H9 (cell line): ENCODE measurements around the gene SLC25A12. TPM values are rescaled to one million over a fixed set of nuclear protein-coding genes. Genes with fewer than 3 reads are reported as not detected.
A peak's percentile ranks its signal among the peaks of the same experiment; 100 is the strongest.

Experiments
- DNase-seq: peaks from one replicate; pipeline ENCODE4 v3.0.0-alpha.2; 2017
- H2AFZ ChIP-seq: one replicate; pipeline ENCODE4 v1.6.1; 2013; ENCODE audit warnings: mild to moderate bottlenecking, low read length, control low read depth, moderate library complexity
- H2AK5ac ChIP-seq: 2 replicates; pipeline ENCODE4 v1.6.1; 2013; ENCODE audit warnings: low read length, control low read depth, mixed read lengths; ENCODE audit not compliant: insufficient read length
- H2BK120ac ChIP-seq: one replicate; pipeline ENCODE4 v1.6.1; 2013; ENCODE audit warnings: low read depth, mild to moderate bottlenecking, low read length, control low read depth, inconsistent platforms; ENCODE audit not compliant: poor library complexity, severe bottlenecking
- H2BK12ac ChIP-seq: 2 replicates; pipeline ENCODE4 v1.6.1; 2013; ENCODE audit warnings: low read length, control low read depth, mixed read lengths, low read depth; ENCODE audit not compliant: insufficient read length
- H2BK15ac ChIP-seq: 2 replicates; pipeline ENCODE4 v1.6.1; 2013; ENCODE audit warnings: low read depth, low read length, control low read depth
- H2BK20ac ChIP-seq: one replicate; pipeline ENCODE4 v1.6.1; 2013; ENCODE audit warnings: low read depth, mild to moderate bottlenecking, low read length, control low read depth, inconsistent platforms; ENCODE audit not compliant: poor library complexity, severe bottlenecking
- H2BK5ac ChIP-seq: 2 replicates; pipeline ENCODE4 v1.6.1; 2013; ENCODE audit warnings: low read length, control low read depth, mixed read lengths; ENCODE audit not compliant: insufficient read length
- H3K14ac ChIP-seq: 2 replicates; pipeline ENCODE4 v1.6.1; 2013; ENCODE audit warnings: low read length, control low read depth; ENCODE audit not compliant: insufficient read depth
- H3K18ac ChIP-seq: 2 replicates; pipeline ENCODE4 v1.6.1; 2013; ENCODE audit warnings: low read depth, mild to moderate bottlenecking, mixed read lengths, low read length, control low read depth; ENCODE audit not compliant: insufficient read length
- H3K23ac ChIP-seq: 2 replicates; pipeline ENCODE4 v1.6.1; 2013; ENCODE audit warnings: low read length, control low read depth, mixed read lengths, low read depth; ENCODE audit not compliant: insufficient read length
- H3K23me2 ChIP-seq: 2 replicates; pipeline ENCODE4 v1.6.1; 2013; ENCODE audit warnings: low read depth, mild to moderate bottlenecking, mixed read lengths, low read length, control low read depth; ENCODE audit not compliant: insufficient read length, poor library complexity, severe bottlenecking
- H3K27ac ChIP-seq: 2 replicates; pipeline ENCODE4 v1.5.1; 2013; ENCODE audit warnings: low read length, control low read depth, mixed read lengths, low read depth; ENCODE audit not compliant: insufficient read length
- H3K27me3 ChIP-seq: 2 replicates; pipeline ENCODE4 v1.6.1; 2013; ENCODE audit warnings: low read length, control low read depth, inconsistent platforms; ENCODE audit not compliant: insufficient read depth
- H3K4ac ChIP-seq: 2 replicates; pipeline ENCODE4 v1.6.1; 2013; ENCODE audit warnings: low read depth, mild to moderate bottlenecking, control low read depth, inconsistent platforms, low read length, moderate library complexity
- H3K4me1 ChIP-seq: 2 replicates; pipeline ENCODE4 v1.6.1; 2013; ENCODE audit warnings: low read length, control low read depth, inconsistent platforms; ENCODE audit not compliant: insufficient read depth
- H3K4me2 ChIP-seq: 2 replicates; pipeline ENCODE4 v1.6.1; 2013; ENCODE audit warnings: low read length, control low read depth, mixed read lengths; ENCODE audit not compliant: insufficient read length, insufficient read depth
- H3K56ac ChIP-seq: 2 replicates; pipeline ENCODE4 v1.6.1; 2013; ENCODE audit warnings: low read depth, mild to moderate bottlenecking, mixed read lengths, low read length, control low read depth; ENCODE audit not compliant: insufficient read length
- H3K79me1 ChIP-seq: 2 replicates; pipeline ENCODE4 v1.6.1; 2013; ENCODE audit warnings: low read depth, mild to moderate bottlenecking, moderate library complexity, low read length, control low read depth, inconsistent platforms; ENCODE audit not compliant: insufficient read depth, poor library complexity, severe bottlenecking
- H3K79me2 ChIP-seq: 2 replicates; pipeline ENCODE4 v1.6.1; 2013; ENCODE audit warnings: low read length, control low read depth, inconsistent platforms; ENCODE audit not compliant: insufficient read depth
- H3K9ac ChIP-seq: 2 replicates; pipeline ENCODE4 v1.6.1; 2013; ENCODE audit warnings: low read length, control low read depth, mixed read lengths; ENCODE audit not compliant: insufficient read length; ENCODE audit errors: extremely low read depth
- H3K9me3 ChIP-seq: one replicate; pipeline ENCODE4 v1.6.1; 2013; ENCODE audit warnings: low read depth, low read length, inconsistent platforms; ENCODE audit not compliant: control insufficient read depth
- H3T11ph ChIP-seq: one replicate; pipeline ENCODE4 v1.6.1; 2013; ENCODE audit warnings: mild to moderate bottlenecking, low read length, control low read depth, inconsistent platforms
- H4K20me1 ChIP-seq: one replicate; pipeline ENCODE4 v1.6.1; 2013; ENCODE audit not compliant: control insufficient read depth, insufficient read length, insufficient read depth
- H4K5ac ChIP-seq: 2 replicates; pipeline ENCODE4 v1.6.1; 2013; ENCODE audit warnings: low read depth, mild to moderate bottlenecking, mixed read lengths, low read length, control low read depth; ENCODE audit not compliant: insufficient read length
- H4K8ac ChIP-seq: replicated peaks from 2 replicates; pipeline ENCODE4 v1.6.1; 2013; ENCODE audit warnings: low read length, control low read depth, mixed read lengths, low read depth; ENCODE audit not compliant: insufficient read length
- H4K91ac ChIP-seq: 2 replicates; pipeline ENCODE4 v1.6.1; 2013; ENCODE audit warnings: low read depth, mild to moderate bottlenecking, moderate library complexity, mixed read lengths, low read length, control low read depth; ENCODE audit not compliant: insufficient read length
- H3K27ac Mint-ChIP-seq, 3 experiments: 2 replicates in 2 of 3; 3 replicates in 1 of 3; pipeline ENCODE4 v1.8.0; 2020 to 2021; ENCODE audit warnings: mixed read lengths in 3 of 3, mild to moderate bottlenecking in 1 of 3, moderate library complexity in 1 of 3
- H3K27me3 Mint-ChIP-seq: 2 replicates; pipeline ENCODE4 v1.8.0; 2021; ENCODE audit warnings: low read depth, mild to moderate bottlenecking, moderate library complexity, mixed read lengths
- H3K36me3 Mint-ChIP-seq, 3 experiments: 2 replicates in 2 of 3; 3 replicates in 1 of 3; pipeline ENCODE4 v1.8.0; 2020 to 2021; ENCODE audit warnings: low read depth in 3 of 3, mixed read lengths in 3 of 3; ENCODE audit not compliant: insufficient read depth in 1 of 3
- H3K4me1 Mint-ChIP-seq, 2 experiments: 2 replicates each; pipeline ENCODE4 v1.8.0; 2020; ENCODE audit warnings: mixed read lengths in 2 of 2
- H3K4me3 Mint-ChIP-seq, 2 experiments: 2 replicates in 1 of 2; 3 replicates in 1 of 2; pipeline ENCODE4 v1.8.0; 2020 to 2021; ENCODE audit warnings: mild to moderate bottlenecking in 2 of 2, mixed read lengths in 2 of 2, moderate library complexity in 1 of 2
- H3K9me3 Mint-ChIP-seq, 2 experiments: 2 replicates in 1 of 2; 3 replicates in 1 of 2; pipeline ENCODE4 v1.8.0; 2020; ENCODE audit warnings: mild to moderate bottlenecking in 2 of 2, mixed read lengths in 2 of 2, moderate library complexity in 1 of 2
- WGBS: extraction: QIAGEN DNeasy Blood & Tissue Kit; methylation state at CpG from one replicate; pipeline ENCODE4 v1.1.7; 2013; ENCODE audit warnings: missing lambda C conversion rate, low lambda C conversion rate, mixed read lengths; ENCODE audit not compliant: insufficient read length; ENCODE audit errors: extremely low coverage; 5-methylcytosine and 5-hydroxymethylcytosine counted together
- total RNA-seq: library from RNA; stranded (reverse); gene quantifications from 2 replicates; pipeline ENCODE4 v1.2.1, GENCODE V29; 2021
- TF ChIP-seq, protein P1 (sequence below): fragments of 200-600 bp; sonication (generic); conservative IDR thresholded peaks from 3 replicates; pipeline ENCODE4 v1.8.0; 2021; ENCODE audit warnings: antibody characterized with exemption, mild to moderate bottlenecking

Gene SLC25A12
- total RNA-seq, 1 experiment from 2014 or later = 10.1 TPM

- no peak overlapping the region for H2AFZ ChIP-seq
- TF ChIP-seq, protein P1, sequence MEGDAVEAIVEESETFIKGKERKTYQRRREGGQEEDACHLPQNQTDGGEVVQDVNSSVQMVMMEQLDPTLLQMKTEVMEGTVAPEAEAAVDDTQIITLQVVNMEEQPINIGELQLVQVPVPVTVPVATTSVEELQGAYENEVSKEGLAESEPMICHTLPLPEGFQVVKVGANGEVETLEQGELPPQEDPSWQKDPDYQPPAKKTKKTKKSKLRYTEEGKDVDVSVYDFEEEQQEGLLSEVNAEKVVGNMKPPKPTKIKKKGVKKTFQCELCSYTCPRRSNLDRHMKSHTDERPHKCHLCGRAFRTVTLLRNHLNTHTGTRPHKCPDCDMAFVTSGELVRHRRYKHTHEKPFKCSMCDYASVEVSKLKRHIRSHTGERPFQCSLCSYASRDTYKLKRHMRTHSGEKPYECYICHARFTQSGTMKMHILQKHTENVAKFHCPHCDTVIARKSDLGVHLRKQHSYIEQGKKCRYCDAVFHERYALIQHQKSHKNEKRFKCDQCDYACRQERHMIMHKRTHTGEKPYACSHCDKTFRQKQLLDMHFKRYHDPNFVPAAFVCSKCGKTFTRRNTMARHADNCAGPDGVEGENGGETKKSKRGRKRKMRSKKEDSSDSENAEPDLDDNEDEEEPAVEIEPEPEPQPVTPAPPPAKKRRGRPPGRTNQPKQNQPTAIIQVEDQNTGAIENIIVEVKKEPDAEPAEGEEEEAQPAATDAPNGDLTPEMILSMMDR = no peak
- H3K9me3 ChIP-seq = no peaks in the 10 kb centered on the region
Measured at GRCh38 chr2:171793691-171794678, 100.1 kb downstream of the SLC25A12 start.

More at GRCh38 chr2:171793691-171794678, 100.1 kb downstream of the SLC25A12 start:
- H3K4me2 ChIP-seq = no peak overlapping the region
- WGBS = no CpG with 5 or more reads among the region's 6 CpGs
- H3K14ac ChIP-seq = no peak overlapping the region
- H2BK12ac ChIP-seq = no peak overlapping the region
- no peak overlapping the region for H2AK5ac ChIP-seq
- no peaks in the 10 kb centered on the region for H3K79me1 ChIP-seq
- no peak overlapping the region for H2BK20ac ChIP-seq
- H2BK5ac ChIP-seq = no peak overlapping the region
- no peak for DNase-seq
- H3K18ac ChIP-seq = no peak overlapping the region
- H4K5ac ChIP-seq = no peak overlapping the region
- no peaks in the 10 kb centered on the region for H3K27me3 Mint-ChIP-seq
- no peak overlapping the region for H3K56ac ChIP-seq
- no peaks in the 10 kb centered on the region for H3K27me3 ChIP-seq
- H3K27ac Mint-ChIP-seq = peak overlapping the region in 2 of 3 experiments; percentile 5 to 6; a peak in 3 of 7 replicates
- H3K4me1 ChIP-seq = peaks cover 4% of the 10 kb centered on the region; the same call in 1 of the 2 replicates
- H3K4ac ChIP-seq = no peak overlapping the region
- no peak overlapping the region for H3K4me3 Mint-ChIP-seq
- H3K9me3 Mint-ChIP-seq = no peaks in the 10 kb centered on the region
- no peaks in the 10 kb centered on the region for H4K20me1 ChIP-seq
- H3K4me1 Mint-ChIP-seq = peaks cover 57 to 72% of the 10 kb centered on the region in 2 experiments
- no peaks in the 10 kb centered on the region for H3K23me2 ChIP-seq
- H4K8ac ChIP-seq = no peak overlapping the region
- peaks cover 0 to 8% (median 0%) of the 10 kb centered on the region in 3 experiments; a peak in 3 of 7 replicates for H3K36me3 Mint-ChIP-seq
- H3K9ac ChIP-seq = no peak overlapping the region
- H2BK120ac ChIP-seq = no peak overlapping the region
- H4K91ac ChIP-seq = no peak overlapping the region
- H3K23ac ChIP-seq = no peak overlapping the region
- no peaks in the 10 kb centered on the region for H3K79me2 ChIP-seq
- H3T11ph ChIP-seq = no peak overlapping the region
- H2BK15ac ChIP-seq = no peak overlapping the region
- H3K27ac ChIP-seq = no peak overlapping the region
